HEK293 (cell line): ENCODE data around the gene METTL23.

ENCODE experiments used
- AEBP2 ChIP-seq: fragments of 450-650 bp; formaldehyde crosslinking; IDR thresholded peaks from 2 replicates; pipeline ENCODE4 v1.5.1; 2016; ENCODE audit warnings: missing biosample characterization, missing genetic modification characterization, borderline replicate concordance
- KLF1 ChIP-seq: fragments of 450-650 bp; formaldehyde crosslinking; IDR thresholded peaks from 2 replicates; pipeline ENCODE4 v1.5.1; 2016; ENCODE audit warnings: missing biosample characterization, missing genetic modification characterization
- KLF10 ChIP-seq: fragments of 450-650 bp; IDR thresholded peaks from 2 replicates; pipeline ENCODE4 v1.5.1; 2018; ENCODE audit warnings: missing biosample characterization, mild to moderate bottlenecking, missing genetic modification characterization
- OVOL3 ChIP-seq: fragments of 450-650 bp; formaldehyde crosslinking; IDR thresholded peaks from 2 replicates; pipeline ENCODE4 v1.5.1; 2016; ENCODE audit warnings: missing biosample characterization, missing genetic modification characterization
- RBAK ChIP-seq: fragments of 450-650 bp; formaldehyde crosslinking; IDR thresholded peaks from 2 replicates; pipeline ENCODE4 v1.5.1; 2016; ENCODE audit warnings: missing biosample characterization, missing genetic modification characterization
- ZBTB6 ChIP-seq: fragments of 450-650 bp; formaldehyde crosslinking; IDR thresholded peaks from 2 replicates; pipeline ENCODE4 v1.5.1; 2017; ENCODE audit warnings: missing biosample characterization, missing genetic modification characterization
- ZFP3 ChIP-seq: fragments of 450-650 bp; formaldehyde crosslinking; IDR thresholded peaks from 2 replicates; pipeline ENCODE4 v1.5.1; 2016; ENCODE audit warnings: low read depth, missing biosample characterization, missing genetic modification characterization
- ZNF10 ChIP-seq: fragments of 450-650 bp; formaldehyde crosslinking; IDR thresholded peaks from 2 replicates; pipeline ENCODE4 v1.5.1; 2017; ENCODE audit warnings: missing biosample characterization, missing genetic modification characterization
- ZNF133 ChIP-seq: fragments of 450-650 bp; formaldehyde crosslinking; IDR thresholded peaks from 2 replicates; pipeline ENCODE4 v1.5.1; 2016; ENCODE audit warnings: missing biosample characterization, missing genetic modification characterization
- ZNF138 ChIP-seq: fragments of 450-650 bp; formaldehyde crosslinking; IDR thresholded peaks from 2 replicates; pipeline ENCODE4 v1.5.1; 2016; ENCODE audit warnings: missing biosample characterization, missing genetic modification characterization, borderline replicate concordance
- ZNF266 ChIP-seq: fragments of 450-650 bp; formaldehyde crosslinking; IDR thresholded peaks from 2 replicates; pipeline ENCODE4 v1.5.1; 2016; ENCODE audit warnings: missing biosample characterization, missing genetic modification characterization, low read depth
- ZNF302 ChIP-seq: fragments of 450-650 bp; formaldehyde crosslinking; IDR thresholded peaks from 2 replicates; pipeline ENCODE4 v1.5.1; 2016; ENCODE audit warnings: missing biosample characterization, missing genetic modification characterization, low read depth
- ZNF404 ChIP-seq: fragments of 450-650 bp; formaldehyde crosslinking; IDR thresholded peaks from 2 replicates; pipeline ENCODE4 v1.5.1; 2017; ENCODE audit warnings: missing biosample characterization, missing genetic modification characterization
- ZNF416 ChIP-seq: fragments of 450-650 bp; formaldehyde crosslinking; IDR thresholded peaks from 2 replicates; pipeline ENCODE4 v1.5.1; 2016; ENCODE audit warnings: missing biosample characterization, missing genetic modification characterization
- ZNF426 ChIP-seq: fragments of 450-650 bp; formaldehyde crosslinking; IDR thresholded peaks from 2 replicates; pipeline ENCODE4 v1.5.1; 2017; ENCODE audit warnings: missing biosample characterization, missing genetic modification characterization, mild to moderate bottlenecking, inconsistent platforms, moderate library complexity
- ZNF449 ChIP-seq: fragments of 450-650 bp; formaldehyde crosslinking; IDR thresholded peaks from 2 replicates; pipeline ENCODE4 v1.5.1; 2017; ENCODE audit warnings: missing biosample characterization, mild to moderate bottlenecking, missing genetic modification characterization, moderate library complexity
- ZNF514 ChIP-seq: fragments of 450-650 bp; formaldehyde crosslinking; IDR thresholded peaks from 2 replicates; pipeline ENCODE4 v1.5.1; 2016; ENCODE audit warnings: missing biosample characterization, missing genetic modification characterization
- ZNF626 ChIP-seq: fragments of 450-650 bp; sonication (Bioruptor Pico); formaldehyde crosslinking; IDR thresholded peaks from 2 replicates; pipeline ENCODE4 v1.5.1; 2018; ENCODE audit warnings: missing biosample characterization, missing genetic modification characterization, inconsistent platforms
- ZNF629 ChIP-seq: fragments of 450-650 bp; formaldehyde crosslinking; IDR thresholded peaks from 2 replicates; pipeline ENCODE4 v1.5.1; 2017; ENCODE audit warnings: missing biosample characterization, missing genetic modification characterization
- ZNF701 ChIP-seq: fragments of 450-650 bp; formaldehyde crosslinking; IDR thresholded peaks from 2 replicates; pipeline ENCODE4 v1.5.1; 2016; ENCODE audit warnings: missing biosample characterization, missing genetic modification characterization
- ZNF707 ChIP-seq: fragments of 450-650 bp; formaldehyde crosslinking; IDR thresholded peaks from 2 replicates; pipeline ENCODE4 v1.5.1; 2016; ENCODE audit warnings: missing biosample characterization, missing genetic modification characterization
- ZNF768 ChIP-seq: fragments of 450-650 bp; formaldehyde crosslinking; IDR thresholded peaks from 2 replicates; pipeline ENCODE4 v1.5.1; 2018; ENCODE audit warnings: missing biosample characterization, mild to moderate bottlenecking, missing genetic modification characterization
- ZSCAN23 ChIP-seq: fragments of 450-650 bp; formaldehyde crosslinking; IDR thresholded peaks from 2 replicates; pipeline ENCODE4 v1.5.1; 2016; ENCODE audit warnings: missing biosample characterization, missing genetic modification characterization
- TF ChIP-seq, protein P1 (sequence below): fragments of 450-650 bp; formaldehyde crosslinking; IDR thresholded peaks from 2 replicates; pipeline ENCODE4 v1.5.1; 2016; ENCODE audit warnings: missing biosample characterization, missing genetic modification characterization
- TF ChIP-seq, protein P2 (sequence below): fragments of 450-650 bp; formaldehyde crosslinking; IDR thresholded peaks from 2 replicates; pipeline ENCODE4 v1.5.1; 2016; ENCODE audit warnings: missing biosample characterization, missing genetic modification characterization
- TF ChIP-seq, protein P3 (sequence below): fragments of 450-650 bp; formaldehyde crosslinking; IDR thresholded peaks from 2 replicates; pipeline ENCODE4 v1.5.1; 2016; ENCODE audit warnings: missing biosample characterization, missing genetic modification characterization
- TF ChIP-seq, protein P4 (sequence below): fragments of 450-650 bp; formaldehyde crosslinking; conservative IDR thresholded peaks from 2 replicates; pipeline ENCODE4 v1.5.1; 2016; ENCODE audit warnings: low read depth, missing biosample characterization, missing genetic modification characterization

Gene METTL23

DNA sequence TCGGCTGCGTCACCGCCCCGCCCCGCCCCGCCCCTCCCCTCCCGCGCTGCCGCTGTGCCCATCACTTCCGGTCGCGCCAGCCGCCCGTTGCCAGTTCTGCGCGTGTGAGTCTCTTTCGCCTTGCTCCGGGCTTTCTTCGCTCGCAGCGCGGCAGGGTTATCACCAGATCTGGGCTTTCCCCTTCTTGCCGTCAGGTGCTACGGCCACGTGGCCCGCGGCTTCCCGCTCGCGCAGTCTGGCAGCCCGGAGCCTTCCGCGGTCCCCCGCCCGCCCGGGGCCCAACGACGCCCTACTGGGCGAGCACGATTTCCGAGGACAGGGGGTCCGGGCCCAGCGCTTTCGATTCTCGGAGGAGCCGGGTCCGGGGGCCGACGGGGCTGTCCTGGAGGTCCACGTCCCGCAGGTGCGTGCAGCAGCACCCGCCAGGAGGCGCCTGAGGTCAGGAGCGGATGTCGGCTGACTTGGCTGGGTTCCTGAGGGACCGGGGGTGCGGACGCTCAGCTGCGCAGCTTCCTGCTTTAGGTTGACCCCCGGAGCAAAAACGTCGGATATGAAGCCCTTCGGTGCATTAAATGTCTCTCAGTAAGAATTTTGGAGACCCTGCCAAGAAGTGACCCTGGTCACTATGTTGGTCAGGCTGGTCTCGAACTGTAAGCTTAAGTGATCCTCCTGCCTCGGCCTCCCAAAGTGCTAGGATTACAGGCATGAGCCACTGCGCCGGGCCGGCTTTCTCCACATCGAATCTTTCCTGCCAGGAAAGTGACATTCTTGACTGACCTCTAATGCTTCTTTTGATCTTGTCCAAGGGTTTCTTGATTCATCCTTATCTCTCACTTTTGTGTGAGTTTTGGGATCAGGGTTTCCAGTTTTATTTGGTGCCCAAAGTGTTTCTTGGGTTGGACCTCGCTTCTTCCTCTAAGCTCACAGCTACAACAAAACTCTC, at the start of gene METTL23 (continued):
- TF ChIP-seq KLF10 (tag by site-specific recombination) (peak; percentile 43; the same call in 1 of the 2 replicates), ZSCAN23 (no peak), ZNF701 (tag by site-specific recombination) (no peak), ZFP3 (no peak), ZNF426 (tag by site-specific recombination) (no peak), ZNF266 (no peak), ZNF629 (tag by site-specific recombination) (peak; percentile 61; the same call in 1 of the 2 replicates), OVOL3 (no peak), AEBP2 (tag by site-specific recombination) (no peak), ZNF302 (no peak), ZNF416 (tag by site-specific recombination) (no peak), ZNF133 (tag by site-specific recombination) (no peak), RBAK (tag by site-specific recombination) (no peak), ZNF10 (tag by site-specific recombination) (0 out of 2 replicates have a peak, but pooled peaks have one; percentile 12), ZNF626 (tag by site-specific recombination) (no peak), ZBTB6 (tag by site-specific recombination) (no peak), ZNF138 (no peak), ZNF449 (peak; percentile 82; the same call in 1 of the 2 replicates), ZNF514 (no peak), ZNF707 (tag by site-specific recombination) (no peak), ZNF404 (tag by site-specific recombination) (no peak), ZNF768 (tag by site-specific recombination) (no peak), KLF1 (peak; percentile 63; the same call in 1 of the 2 replicates)
- TF ChIP-seq, protein P1, sequence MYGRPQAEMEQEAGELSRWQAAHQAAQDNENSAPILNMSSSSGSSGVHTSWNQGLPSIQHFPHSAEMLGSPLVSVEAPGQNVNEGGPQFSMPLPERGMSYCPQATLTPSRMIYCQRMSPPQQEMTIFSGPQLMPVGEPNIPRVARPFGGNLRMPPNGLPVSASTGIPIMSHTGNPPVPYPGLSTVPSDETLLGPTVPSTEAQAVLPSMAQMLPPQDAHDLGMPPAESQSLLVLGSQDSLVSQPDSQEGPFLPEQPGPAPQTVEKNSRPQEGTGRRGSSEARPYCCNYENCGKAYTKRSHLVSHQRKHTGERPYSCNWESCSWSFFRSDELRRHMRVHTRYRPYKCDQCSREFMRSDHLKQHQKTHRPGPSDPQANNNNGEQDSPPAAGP: peak; percentile 52; the same call in 1 of the 2 replicates
- TF ChIP-seq, protein P2, sequence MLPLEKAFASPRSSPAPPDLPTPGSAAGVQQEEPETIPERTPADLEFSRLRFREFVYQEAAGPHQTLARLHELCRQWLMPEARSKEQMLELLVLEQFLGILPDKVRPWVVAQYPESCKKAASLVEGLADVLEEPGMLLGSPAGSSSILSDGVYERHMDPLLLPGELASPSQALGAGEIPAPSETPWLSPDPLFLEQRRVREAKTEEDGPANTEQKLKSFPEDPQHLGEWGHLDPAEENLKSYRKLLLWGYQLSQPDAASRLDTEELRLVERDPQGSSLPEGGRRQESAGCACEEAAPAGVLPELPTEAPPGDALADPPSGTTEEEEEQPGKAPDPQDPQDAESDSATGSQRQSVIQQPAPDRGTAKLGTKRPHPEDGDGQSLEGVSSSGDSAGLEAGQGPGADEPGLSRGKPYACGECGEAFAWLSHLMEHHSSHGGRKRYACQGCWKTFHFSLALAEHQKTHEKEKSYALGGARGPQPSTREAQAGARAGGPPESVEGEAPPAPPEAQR (tag by site-specific recombination): no peak
- TF ChIP-seq, protein P3, sequence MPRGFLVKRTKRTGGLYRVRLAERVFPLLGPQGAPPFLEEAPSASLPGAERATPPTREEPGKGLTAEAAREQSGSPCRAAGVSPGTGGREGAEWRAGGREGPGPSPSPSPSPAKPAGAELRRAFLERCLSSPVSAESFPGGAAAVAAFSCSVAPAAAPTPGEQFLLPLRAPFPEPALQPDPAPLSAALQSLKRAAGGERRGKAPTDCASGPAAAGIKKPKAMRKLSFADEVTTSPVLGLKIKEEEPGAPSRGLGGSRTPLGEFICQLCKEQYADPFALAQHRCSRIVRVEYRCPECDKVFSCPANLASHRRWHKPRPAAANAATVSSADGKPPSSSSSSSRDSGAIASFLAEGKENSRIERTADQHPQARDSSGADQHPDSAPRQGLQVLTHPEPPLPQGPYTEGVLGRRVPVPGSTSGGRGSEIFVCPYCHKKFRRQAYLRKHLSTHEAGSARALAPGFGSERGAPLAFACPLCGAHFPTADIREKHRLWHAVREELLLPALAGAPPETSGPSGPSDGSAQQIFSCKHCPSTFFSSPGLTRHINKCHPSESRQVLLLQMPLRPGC: peak; percentile 64
- TF ChIP-seq, protein P4, sequence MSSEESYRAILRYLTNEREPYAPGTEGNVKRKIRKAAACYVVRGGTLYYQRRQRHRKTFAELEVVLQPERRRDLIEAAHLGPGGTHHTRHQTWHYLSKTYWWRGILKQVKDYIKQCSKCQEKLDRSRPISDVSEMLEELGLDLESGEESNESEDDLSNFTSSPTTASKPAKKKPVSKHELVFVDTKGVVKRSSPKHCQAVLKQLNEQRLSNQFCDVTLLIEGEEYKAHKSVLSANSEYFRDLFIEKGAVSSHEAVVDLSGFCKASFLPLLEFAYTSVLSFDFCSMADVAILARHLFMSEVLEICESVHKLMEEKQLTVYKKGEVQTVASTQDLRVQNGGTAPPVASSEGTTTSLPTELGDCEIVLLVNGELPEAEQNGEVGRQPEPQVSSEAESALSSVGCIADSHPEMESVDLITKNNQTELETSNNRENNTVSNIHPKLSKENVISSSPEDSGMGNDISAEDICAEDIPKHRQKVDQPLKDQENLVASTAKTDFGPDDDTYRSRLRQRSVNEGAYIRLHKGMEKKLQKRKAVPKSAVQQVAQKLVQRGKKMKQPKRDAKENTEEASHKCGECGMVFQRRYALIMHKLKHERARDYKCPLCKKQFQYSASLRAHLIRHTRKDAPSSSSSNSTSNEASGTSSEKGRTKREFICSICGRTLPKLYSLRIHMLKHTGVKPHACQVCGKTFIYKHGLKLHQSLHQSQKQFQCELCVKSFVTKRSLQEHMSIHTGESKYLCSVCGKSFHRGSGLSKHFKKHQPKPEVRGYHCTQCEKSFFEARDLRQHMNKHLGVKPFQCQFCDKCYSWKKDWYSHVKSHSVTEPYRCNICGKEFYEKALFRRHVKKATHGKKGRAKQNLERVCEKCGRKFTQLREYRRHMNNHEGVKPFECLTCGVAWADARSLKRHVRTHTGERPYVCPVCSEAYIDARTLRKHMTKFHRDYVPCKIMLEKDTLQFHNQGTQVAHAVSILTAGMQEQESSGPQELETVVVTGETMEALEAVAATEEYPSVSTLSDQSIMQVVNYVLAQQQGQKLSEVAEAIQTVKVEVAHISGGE (tag by site-specific recombination): peak; percentile 88
